Body of pancreas (tissue), 4 donors: ENCODE measurements around the gene MVP.

Experiments
- CTCF ChIP-seq, 7 experiments: fragments of 450-650 bp in 4 of 7; fragments of 200-600 bp in 3 of 7; sonication (generic) in 3 of 7; IDR thresholded peaks; one replicate each; pipeline ENCODE4 v1.5.1; 2016 to 2019; ENCODE audit warnings: antibody characterized with exemption in 7 of 7
- POLR2A ChIP-seq, 3 donors: fragments of 450-650 bp; IDR thresholded peaks; one replicate each; pipeline ENCODE4 v1.6.1; 2016; ENCODE audit warnings: antibody characterized with exemption in 3 of 3, mild to moderate bottlenecking in 2 of 3

- no peak for TF ChIP-seq POLR2A (IDR thresholded peaks at IDR 0.05)
- no peak for TF ChIP-seq CTCF (IDR thresholded peaks at IDR 0.05)
Observed at GRCh38 chr16:29835926-29836325, 15.7 kb downstream of the MVP start.
